Calu3 (cell line): ENCODE results near the gene PRUNE2. TPM values are rescaled to one million over a fixed set of nuclear protein-coding genes. Genes with fewer than 3 reads are reported as not detected.
A peak's percentile ranks its signal among the peaks of the same experiment; 100 is the strongest.

ENCODE experiments used
- BruUV-seq: library from RNA; stranded (reverse); fragments of 400-500 nt; replicated peaks from 2 replicates; lab custom pipeline; 2021; lab: Mats Ljungman, UMichigan
- CTCF ChIA-PET: fragments of 300-600 bp; sonication (Branson Sonifier 250); formaldehyde crosslinking; loops from one replicate; lab custom pipeline; 2022; ENCODE audit warnings: antibody characterized with exemption; lab: Charles Lee
- DNase-seq: peaks from one replicate; pipeline ENCODE4 v3.0.0; 2022
- H3K27ac Mint-ChIP-seq: one replicate; pipeline ENCODE4 v1.8.0; 2022; ENCODE audit warnings: mixed read lengths; ENCODE audit not compliant: unreplicated experiment
- H3K27me3 Mint-ChIP-seq: one replicate; pipeline ENCODE4 v1.8.0; 2022; ENCODE audit warnings: mixed read lengths; ENCODE audit not compliant: unreplicated experiment
- H3K36me3 Mint-ChIP-seq: one replicate; pipeline ENCODE4 v1.8.0; 2022; ENCODE audit warnings: mild to moderate bottlenecking, moderate library complexity, mixed read lengths; ENCODE audit not compliant: insufficient read depth, unreplicated experiment
- H3K4me1 Mint-ChIP-seq: one replicate; pipeline ENCODE4 v1.8.0; 2022; ENCODE audit warnings: mild to moderate bottlenecking, low read depth, mixed read lengths; ENCODE audit not compliant: unreplicated experiment
- H3K4me3 Mint-ChIP-seq: one replicate; pipeline ENCODE4 v1.8.0; 2022; ENCODE audit warnings: mild to moderate bottlenecking, low read depth, moderate library complexity, mixed read lengths; ENCODE audit not compliant: unreplicated experiment
- H3K9me3 Mint-ChIP-seq: one replicate; pipeline ENCODE4 v1.8.0; 2022; ENCODE audit warnings: low read depth, mixed read lengths; ENCODE audit not compliant: unreplicated experiment
- CTCF ChIP-seq: fragments of 200-600 bp; IDR thresholded peaks from one replicate; pipeline ENCODE4 v1.8.0; 2022; ENCODE audit warnings: antibody characterized with exemption; ENCODE audit not compliant: unreplicated experiment
- intact Hi-C: fragments of 100-400 bp; cut with micrococcal nuclease; formaldehyde crosslinking; loops from one replicate; pipeline ENCODE4 v1.10.0; 2022; ENCODE audit not compliant: unreplicated experiment
- total RNA-seq: library from RNA; stranded (reverse); gene quantifications from 2 replicates; pipeline ENCODE4 v1.2.3, GENCODE V29; 2022

The PRUNE2 gene
- total RNA-seq, 1 experiment from 2014 or later: 0.07 TPM

DNA sequence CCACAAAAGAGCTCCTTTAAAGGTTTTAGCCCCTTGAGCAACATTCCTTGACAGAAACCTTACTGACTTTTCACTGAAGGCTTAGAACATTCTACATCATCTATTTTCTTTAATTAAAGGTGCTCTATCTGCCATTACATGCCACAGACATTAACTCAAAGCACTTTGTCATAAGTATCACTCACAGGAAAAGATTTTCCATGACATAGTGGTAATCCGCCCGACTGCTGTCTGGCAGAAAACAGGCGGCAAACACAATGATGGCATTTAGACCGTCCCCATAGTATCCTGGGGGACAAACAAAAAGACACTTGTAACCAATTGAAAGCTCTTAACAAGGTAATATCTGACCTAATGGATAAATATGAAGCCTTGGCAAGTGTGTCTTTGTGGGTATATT is 267.9 kb downstream of the PRUNE2 start:
- no TSS peak for BruUV-seq
- no peaks in the 10 kb centered on the region for H3K4me1 Mint-ChIP-seq
- no peak overlapping the region for H3K27ac Mint-ChIP-seq
- DNase-seq: no peak
- CTCF ChIA-PET: no interaction called here
- H3K27me3 Mint-ChIP-seq: no peaks in the 10 kb centered on the region
- no peaks in the 10 kb centered on the region for H3K9me3 Mint-ChIP-seq
- no peaks in the 10 kb centered on the region for H3K36me3 Mint-ChIP-seq
- intact Hi-C loops: no loop called here
- H3K4me3 Mint-ChIP-seq: no peak overlapping the region
- TF ChIP-seq CTCF: no peak

DNA sequence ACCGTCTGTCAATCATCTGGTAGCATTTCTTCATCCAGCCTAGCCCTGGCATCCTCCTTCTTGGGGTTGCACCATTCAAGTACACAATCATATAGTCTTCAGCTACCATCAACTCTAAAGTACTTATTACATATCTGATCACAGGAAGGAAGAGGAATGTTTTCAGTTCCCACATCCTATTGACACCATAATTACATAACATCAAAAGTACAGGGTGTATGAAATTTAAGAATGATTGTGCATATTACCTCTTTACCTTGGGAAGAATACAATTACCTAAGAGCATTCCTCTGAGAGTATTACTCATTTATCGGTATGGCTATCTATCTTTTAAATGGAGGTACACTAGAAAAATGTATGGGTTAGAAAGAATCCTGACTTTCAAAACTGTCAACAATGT is 268.5 kb downstream of the PRUNE2 start:
- Mint-ChIP-seq H3K27ac (no peak overlapping the region), H3K4me3 (no peak overlapping the region), H3K36me3 (no peaks in the 10 kb centered on the region), H3K27me3 (no peaks in the 10 kb centered on the region), H3K9me3 (no peaks in the 10 kb centered on the region), H3K4me1 (no peaks in the 10 kb centered on the region)
- no peak for TF ChIP-seq CTCF
- intact Hi-C loops: no loop called here
- no peak for DNase-seq
- CTCF ChIA-PET: no interaction called here
- no TSS peak for BruUV-seq

DNA sequence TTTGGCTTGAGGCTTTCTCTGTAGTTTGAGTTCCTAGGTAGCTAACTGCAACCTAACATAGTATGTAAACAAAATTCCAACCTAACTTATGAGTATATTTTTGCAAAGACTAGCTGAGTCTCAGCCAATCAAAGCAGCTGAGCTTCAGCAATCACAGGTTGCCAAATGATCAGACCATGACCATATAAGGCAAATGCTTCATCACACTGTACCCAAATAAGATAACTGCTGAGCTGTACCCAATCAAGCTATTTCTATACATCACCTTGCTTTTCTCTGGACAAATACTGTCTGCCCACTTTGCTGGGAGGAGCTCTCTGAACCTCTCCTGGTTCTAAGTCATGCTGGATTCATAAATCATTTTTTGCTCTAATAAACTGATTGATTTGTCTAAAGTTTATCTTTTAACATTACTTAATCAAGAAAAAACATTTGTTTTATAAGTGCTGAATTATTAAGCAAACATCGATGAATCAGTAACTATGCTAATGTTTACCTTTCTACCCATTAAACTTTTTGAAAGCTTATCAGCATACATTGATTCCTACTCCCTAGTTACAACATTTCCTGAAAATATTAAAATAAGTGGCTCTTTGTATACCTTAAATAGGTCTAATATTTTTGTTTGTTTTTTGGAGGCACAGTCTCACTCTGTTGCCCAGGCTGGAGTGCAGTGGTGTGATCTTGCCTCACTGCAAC is 271.4 kb downstream of the PRUNE2 start:
- Mint-ChIP-seq H3K27me3 (no peaks in the 10 kb centered on the region), H3K27ac (no peak overlapping the region), H3K9me3 (no peaks in the 10 kb centered on the region), H3K36me3 (no peaks in the 10 kb centered on the region), H3K4me3 (no peak overlapping the region), H3K4me1 (no peaks in the 10 kb centered on the region)
- DNase-seq: peak; percentile 4
- no peak for TF ChIP-seq CTCF
- BruUV-seq: no TSS peak
- CTCF ChIA-PET: interaction anchor here (1.0 kb wide), 1 partner anchor 240 kb away, joined by 4 read pairs; the partner anchor contains the start of gene RFK
- intact Hi-C loops: no loop called here

GRCh38 chr9:76630916-76631315 is 275.0 kb downstream of the PRUNE2 start:
- Mint-ChIP-seq H3K27ac (no peak overlapping the region), H3K4me1 (no peaks in the 10 kb centered on the region)

More at GRCh38 chr9:76630916-76631315, 275.0 kb downstream of the PRUNE2 start:
- no peak for TF ChIP-seq CTCF
- Mint-ChIP-seq H3K9me3 (no peaks in the 10 kb centered on the region), H3K36me3 (no peaks in the 10 kb centered on the region), H3K4me3 (no peak overlapping the region), H3K27me3 (no peaks in the 10 kb centered on the region)
- CTCF ChIA-PET: no interaction called here
- BruUV-seq: no TSS peak
- intact Hi-C loops: no loop called here
- no peak for DNase-seq
